ENCODE measurements around the gene ARMCX1.
"Not testable (repeated sequence)": the region's sequence is repeated elsewhere in the genome, so short reads cannot be mapped to it uniquely, and the experiment has no call there.

The ARMCX1 gene

GRCh38 chrX:101550362-101550750, at the start of gene ARMCX1:
Gene ARMCX1, plus strand, starts transcription at chrX:101550547. Its CDS starts 2,384 bp downstream, at chrX:101552931.
- Histone ChIP-seq H3K27ac (no peak within 1 kb of the TSS), H3K27me3 (ENCODE audit: insufficient read depth, low read depth, severe bottlenecking) (peaks cover 56% of the 10 kb centered on the region), H3K4me3 (ENCODE audit: low read depth, low read length) (no peak within 1 kb of the TSS), H3K36me3 (no peaks in the 10 kb centered on the region), H3K9me3 (ENCODE audit: severe bottlenecking) (no peaks in the 10 kb centered on the region)
- DNase-seq, result no peak
- TF ChIP-seq CTCF (IDR thresholded peaks at IDR 0.05; ENCODE audit: low read depth, low read length), result no peak

- DNase-seq; H3K9me3 ChIP-seq (ENCODE audit: severe bottlenecking): not testable (repeated sequence)
These were observed 47.4 kb upstream of the ARMCX1 start for GRCh38 chrX:101502929-101503328.

GRCh38 chrX:101507372-101507771, 43.0 kb upstream of the ARMCX1 start:
- DNase-seq, result no peak
- no peak overlapping the region for H3K4me3 ChIP-seq (ENCODE audit: low read depth, low read length)
- H3K27ac ChIP-seq, result no peak overlapping the region
- H3K9me3 ChIP-seq (ENCODE audit: severe bottlenecking), result no peaks in the 10 kb centered on the region
- no peaks in the 10 kb centered on the region for H3K27me3 ChIP-seq (ENCODE audit: insufficient read depth, low read depth, severe bottlenecking)
- H3K36me3 ChIP-seq, result no peaks in the 10 kb centered on the region
- no peak for TF ChIP-seq CTCF (IDR thresholded peaks at IDR 0.05; ENCODE audit: low read depth, low read length)

More at GRCh38 chrX:101502929-101503328, 47.4 kb upstream of the ARMCX1 start:
- not testable (repeated sequence) for H3K27me3 ChIP-seq (ENCODE audit: insufficient read depth, low read depth, severe bottlenecking); H3K27ac ChIP-seq; H3K36me3 ChIP-seq; H3K4me3 ChIP-seq (ENCODE audit: low read depth, low read length)

GRCh38 chrX:101507986-101508385, 42.4 kb upstream of the ARMCX1 start:
- H3K4me3 ChIP-seq (ENCODE audit: low read depth, low read length), result no peak overlapping the region
- H3K27me3 ChIP-seq (ENCODE audit: insufficient read depth, low read depth, severe bottlenecking), result no peaks in the 10 kb centered on the region
- H3K9me3 ChIP-seq (ENCODE audit: severe bottlenecking), result no peaks in the 10 kb centered on the region
- H3K27ac ChIP-seq, result no peak overlapping the region
- DNase-seq, result no peak
- H3K36me3 ChIP-seq, result no peaks in the 10 kb centered on the region
- TF ChIP-seq CTCF (IDR thresholded peaks at IDR 0.05; ENCODE audit: low read depth, low read length), result no peak

- no peak for TF ChIP-seq CTCF (IDR thresholded peaks at IDR 0.05; ENCODE audit: low read depth, low read length)
- no peaks in the 10 kb centered on the region for H3K27me3 ChIP-seq (ENCODE audit: insufficient read depth, low read depth, severe bottlenecking)
- H3K4me3 ChIP-seq (ENCODE audit: low read depth, low read length), result no peak overlapping the region
- H3K36me3 ChIP-seq, result no peaks in the 10 kb centered on the region
- DNase-seq, result no peak
- H3K27ac ChIP-seq, result no peak overlapping the region
- H3K9me3 ChIP-seq (ENCODE audit: severe bottlenecking), result no peaks in the 10 kb centered on the region
These were observed 19.4 kb upstream of the ARMCX1 start for GRCh38 chrX:101530944-101531343.

- TF ChIP-seq CTCF (IDR thresholded peaks at IDR 0.05; ENCODE audit: low read depth, low read length), result no peak
- no peak overlapping the region for H3K4me3 ChIP-seq (ENCODE audit: low read depth, low read length)
- no peak overlapping the region for H3K27ac ChIP-seq
- H3K9me3 ChIP-seq (ENCODE audit: severe bottlenecking), result no peaks in the 10 kb centered on the region
- no peaks in the 10 kb centered on the region for H3K36me3 ChIP-seq
- peaks cover 18% of the 10 kb centered on the region for H3K27me3 ChIP-seq (ENCODE audit: insufficient read depth, low read depth, severe bottlenecking)
- no peak for DNase-seq
These were observed 11.2 kb upstream of the ARMCX1 start for GRCh38 chrX:101539116-101539515.
